ENCODE results near the gene CTNNB1. TPM values are rescaled to one million over a fixed set of nuclear protein-coding genes. Genes with fewer than 3 reads are reported as not detected.

Gene CTNNB1
- total and polyA plus RNA-seq, 2 of the 8 experiments (the other 6 are each of a cell fraction or from before 2014, with no cell fraction given) = 356 to 579 TPM

GRCh38 chr3:41258239-41258800 is 59.0 kb downstream of the CTNNB1 start (continued):
- TF ChIP-seq BACH1 (IDR thresholded peaks at IDR 0.05; ENCODE audit: low read length) (no peak), SUZ12 (IDR thresholded peaks at IDR 0.05; ENCODE audit: low read length) (no peak)

All from H1 (cell line).